ENCODE results near the gene SUN3. TPM values are rescaled to one million over a fixed set of nuclear protein-coding genes. Genes with fewer than 3 reads are reported as not detected.

Gene SUN3
- polyA plus RNA-seq, 1 of the 3 experiments (the other 2 are of a cell fraction), result 0.12 TPM

DNA sequence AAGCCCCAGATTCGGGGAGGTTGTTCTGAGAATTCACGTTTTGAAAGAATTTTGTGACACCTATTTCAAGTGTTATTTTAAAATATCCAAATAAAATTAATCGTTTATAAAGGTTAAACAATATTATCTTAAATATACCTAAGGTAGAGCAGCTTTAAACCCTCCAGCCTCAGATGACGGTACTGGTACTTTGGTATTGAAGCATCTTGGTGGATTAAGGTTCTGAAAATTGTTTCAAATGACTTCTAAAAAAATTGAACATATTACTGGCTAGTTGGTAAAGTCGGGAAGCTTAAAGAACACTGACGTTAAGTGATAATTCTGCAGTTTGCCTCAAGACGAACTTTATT lies 49.1 kb downstream of the SUN3 start (continued):
- TF ChIP-seq EZH2phosphoT487 (IDR thresholded peaks at IDR 0.05; ENCODE audit: borderline replicate concordance, low read depth), result no peak
- no peak for TF ChIP-seq TCF12 (IDR thresholded peaks at IDR 0.05)
- no peak for TF ChIP-seq RCOR1 (IDR thresholded peaks at IDR 0.05; ENCODE audit: low read length)
- TF ChIP-seq EP300 (IDR thresholded peaks at IDR 0.05; ENCODE audit: borderline replicate concordance in 1 of 2, low read depth in 1 of 2, low read length in 1 of 2), result no peak
- TF ChIP-seq YY1 (IDR thresholded peaks at IDR 0.05; ENCODE audit: low read depth), result no peak
- TF ChIP-seq FOSL2 (IDR thresholded peaks at IDR 0.05; ENCODE audit: borderline replicate concordance, low read depth), result no peak
- TF ChIP-seq, protein P1, sequence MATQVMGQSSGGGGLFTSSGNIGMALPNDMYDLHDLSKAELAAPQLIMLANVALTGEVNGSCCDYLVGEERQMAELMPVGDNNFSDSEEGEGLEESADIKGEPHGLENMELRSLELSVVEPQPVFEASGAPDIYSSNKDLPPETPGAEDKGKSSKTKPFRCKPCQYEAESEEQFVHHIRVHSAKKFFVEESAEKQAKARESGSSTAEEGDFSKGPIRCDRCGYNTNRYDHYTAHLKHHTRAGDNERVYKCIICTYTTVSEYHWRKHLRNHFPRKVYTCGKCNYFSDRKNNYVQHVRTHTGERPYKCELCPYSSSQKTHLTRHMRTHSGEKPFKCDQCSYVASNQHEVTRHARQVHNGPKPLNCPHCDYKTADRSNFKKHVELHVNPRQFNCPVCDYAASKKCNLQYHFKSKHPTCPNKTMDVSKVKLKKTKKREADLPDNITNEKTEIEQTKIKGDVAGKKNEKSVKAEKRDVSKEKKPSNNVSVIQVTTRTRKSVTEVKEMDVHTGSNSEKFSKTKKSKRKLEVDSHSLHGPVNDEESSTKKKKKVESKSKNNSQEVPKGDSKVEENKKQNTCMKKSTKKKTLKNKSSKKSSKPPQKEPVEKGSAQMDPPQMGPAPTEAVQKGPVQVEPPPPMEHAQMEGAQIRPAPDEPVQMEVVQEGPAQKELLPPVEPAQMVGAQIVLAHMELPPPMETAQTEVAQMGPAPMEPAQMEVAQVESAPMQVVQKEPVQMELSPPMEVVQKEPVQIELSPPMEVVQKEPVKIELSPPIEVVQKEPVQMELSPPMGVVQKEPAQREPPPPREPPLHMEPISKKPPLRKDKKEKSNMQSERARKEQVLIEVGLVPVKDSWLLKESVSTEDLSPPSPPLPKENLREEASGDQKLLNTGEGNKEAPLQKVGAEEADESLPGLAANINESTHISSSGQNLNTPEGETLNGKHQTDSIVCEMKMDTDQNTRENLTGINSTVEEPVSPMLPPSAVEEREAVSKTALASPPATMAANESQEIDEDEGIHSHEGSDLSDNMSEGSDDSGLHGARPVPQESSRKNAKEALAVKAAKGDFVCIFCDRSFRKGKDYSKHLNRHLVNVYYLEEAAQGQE (IDR thresholded peaks at IDR 0.05; ENCODE audit: low read depth, low read length), result no peak
- no peak for TF ChIP-seq RAD21 (IDR thresholded peaks at IDR 0.05; ENCODE audit: low read length)

DNA sequence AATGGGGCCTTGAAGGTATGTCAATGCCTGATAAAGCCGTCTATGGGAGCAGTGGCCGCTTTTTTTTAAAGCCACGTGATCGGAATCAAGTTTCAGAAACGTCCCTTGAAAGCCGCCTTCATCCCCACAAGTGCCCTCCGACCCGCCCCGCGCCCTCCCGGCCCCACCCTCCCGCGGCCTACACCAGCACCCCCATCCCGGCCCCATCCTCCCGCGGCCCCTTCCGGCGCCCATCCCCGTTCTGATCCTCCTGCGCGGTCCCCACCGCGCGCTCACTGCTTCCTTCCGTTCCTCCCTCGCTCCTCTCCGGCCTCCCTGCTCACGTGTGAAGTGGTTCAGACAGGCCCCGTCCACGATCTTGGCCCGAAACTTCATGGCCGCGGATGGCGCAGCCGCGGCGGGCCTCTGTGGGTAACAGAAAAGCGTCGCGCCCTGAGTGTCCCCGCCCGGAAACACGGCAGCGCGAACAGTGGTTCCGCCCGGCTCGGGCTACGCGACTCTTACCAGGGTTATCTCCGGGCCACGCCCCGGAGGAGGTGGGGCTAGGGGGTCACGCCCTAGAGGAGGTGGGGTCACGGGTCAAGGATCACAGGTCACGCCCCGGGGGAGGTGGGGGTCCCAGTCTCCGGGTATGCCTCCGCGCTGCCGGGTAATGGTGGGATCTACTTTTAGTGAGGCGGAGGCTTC lies 49.6 kb downstream of the SUN3 start, which contains the start of gene HUS1:
Gene HUS1 (minus strand): TSS at position 471 of the 687 bp plus-strand sequence. CDS start 96 bp downstream, at position 375.
- Histone ChIP-seq H3K9me2 (no peaks in the 10 kb centered on the region), H3K4me1 (ENCODE audit: control insufficient read depth in 1 of 2, insufficient read depth in 2 of 2, low read depth in 1 of 2, low read length in 1 of 2) (peaks cover 8% of the 10 kb centered on the region in 2 experiments; a peak in 3 of 4 replicates), H3K27me3 (ENCODE audit: insufficient read depth) (no peaks in the 10 kb centered on the region), H3K9me3 (no peaks in the 10 kb centered on the region), H3K36me3 (replicated peaks in 1 of 2; ENCODE audit: control insufficient read depth in 1 of 2, insufficient read depth in 2 of 2, low read length in 1 of 2) (peaks cover 37% of the 10 kb centered on the region in 2 experiments), H4K20me1 (ENCODE audit: insufficient read depth) (no peaks in the 10 kb centered on the region), H3K27ac (ENCODE audit: low read depth in 2 of 2, low read length in 1 of 2) (peak within 1 kb of the TSS; percentile 76 to 83), H2AFZ (ENCODE audit: low read depth) (peak within 1 kb of the TSS; percentile 95), H3K4me3 (ENCODE audit: low read depth in 2 of 2, low read length in 1 of 2) (peak within 1 kb of the TSS; percentile 75 to 87), H3K4me2 (peak within 1 kb of the TSS; percentile 90), H3K9ac (peak within 1 kb of the TSS; percentile 77), H3F3A (replicated peaks; ENCODE audit: insufficient read depth) (peaks cover 17% of the 10 kb centered on the region), H3K79me2 (ENCODE audit: insufficient read depth) (peaks cover 21% of the 10 kb centered on the region)
- 4% methylated on average over 60 of the region's 62 CpGs for WGBS (ENCODE audit: low lambda C conversion rate)
- peak; percentile 98 for DNase-seq
- POLR2A ChIA-PET, result interaction anchor here (1.5 kb wide), 1 partner anchor 25 kb away, joined by 3 read pairs; no protein-coding TSS in a partner anchor
- CTCF ChIA-PET, result interaction anchor here (1.1 to 3.3 kb wide), 3 partner anchors 10 to 34 kb away, joined by 6 to 22 read pairs (median 20); no protein-coding TSS in a partner anchor
- peak; percentile 33; the same call in 1 of the 2 replicates for TF ChIP-seq FOSL2 (IDR thresholded peaks at IDR 0.05; ENCODE audit: borderline replicate concordance, low read depth)
- TF ChIP-seq, protein P1 (IDR thresholded peaks at IDR 0.05; ENCODE audit: low read depth, low read length), result peak; percentile 59; the same call in 1 of the 2 replicates
- TF ChIP-seq RCOR1 (IDR thresholded peaks at IDR 0.05; ENCODE audit: low read length), result peak; percentile 74
- TF ChIP-seq TCF12 (IDR thresholded peaks at IDR 0.05), result peak; percentile 64; the same call in 1 of the 2 replicates
- peak; percentile 96 for TF ChIP-seq SIN3A (IDR thresholded peaks at IDR 0.05; ENCODE audit: borderline replicate concordance, low read depth, low read length)
- TF ChIP-seq NFIC (IDR thresholded peaks at IDR 0.05; ENCODE audit: borderline replicate concordance), result peak; percentile 52; the same call in 1 of the 2 replicates
- TF ChIP-seq, protein P2, sequence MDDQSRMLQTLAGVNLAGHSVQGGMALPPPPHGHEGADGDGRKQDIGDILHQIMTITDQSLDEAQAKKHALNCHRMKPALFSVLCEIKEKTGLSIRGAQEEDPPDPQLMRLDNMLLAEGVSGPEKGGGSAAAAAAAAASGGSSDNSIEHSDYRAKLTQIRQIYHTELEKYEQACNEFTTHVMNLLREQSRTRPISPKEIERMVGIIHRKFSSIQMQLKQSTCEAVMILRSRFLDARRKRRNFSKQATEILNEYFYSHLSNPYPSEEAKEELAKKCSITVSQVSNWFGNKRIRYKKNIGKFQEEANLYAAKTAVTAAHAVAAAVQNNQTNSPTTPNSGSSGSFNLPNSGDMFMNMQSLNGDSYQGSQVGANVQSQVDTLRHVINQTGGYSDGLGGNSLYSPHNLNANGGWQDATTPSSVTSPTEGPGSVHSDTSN (IDR thresholded peaks at IDR 0.05), result peak; percentile 51
- peak; percentile 94 for TF ChIP-seq POLR2AphosphoS5 (IDR thresholded peaks at IDR 0.05; ENCODE audit: low read depth, low read length)
- peak; percentile 37; the same call in 1 of the 2 replicates for TF ChIP-seq GATA2 (CRISPR knock-in tag; IDR thresholded peaks at IDR 0.05)
- TF ChIP-seq YY1 (IDR thresholded peaks at IDR 0.05; ENCODE audit: low read depth), result peak; percentile 88
- no peak for TF ChIP-seq RFX5 (IDR thresholded peaks at IDR 0.05; ENCODE audit: low read length)
- TF ChIP-seq, protein P3, sequence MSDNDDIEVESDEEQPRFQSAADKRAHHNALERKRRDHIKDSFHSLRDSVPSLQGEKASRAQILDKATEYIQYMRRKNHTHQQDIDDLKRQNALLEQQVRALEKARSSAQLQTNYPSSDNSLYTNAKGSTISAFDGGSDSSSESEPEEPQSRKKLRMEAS (IDR thresholded peaks at IDR 0.05; ENCODE audit: low read depth), result peak; percentile 86
- no peak for TF ChIP-seq FOXM1 (IDR thresholded peaks at IDR 0.05; ENCODE audit: low read depth)
- peak in 1 of 2 experiments; percentile 54; a peak in 1 of 4 replicates for TF ChIP-seq EP300 (IDR thresholded peaks at IDR 0.05; ENCODE audit: borderline replicate concordance in 1 of 2, low read depth in 1 of 2, low read length in 1 of 2)
- peak; percentile 35; the same call in 1 of the 2 replicates for TF ChIP-seq MEF2A (IDR thresholded peaks at IDR 0.05; ENCODE audit: borderline replicate concordance, low read depth)
- TF ChIP-seq, protein P4, sequence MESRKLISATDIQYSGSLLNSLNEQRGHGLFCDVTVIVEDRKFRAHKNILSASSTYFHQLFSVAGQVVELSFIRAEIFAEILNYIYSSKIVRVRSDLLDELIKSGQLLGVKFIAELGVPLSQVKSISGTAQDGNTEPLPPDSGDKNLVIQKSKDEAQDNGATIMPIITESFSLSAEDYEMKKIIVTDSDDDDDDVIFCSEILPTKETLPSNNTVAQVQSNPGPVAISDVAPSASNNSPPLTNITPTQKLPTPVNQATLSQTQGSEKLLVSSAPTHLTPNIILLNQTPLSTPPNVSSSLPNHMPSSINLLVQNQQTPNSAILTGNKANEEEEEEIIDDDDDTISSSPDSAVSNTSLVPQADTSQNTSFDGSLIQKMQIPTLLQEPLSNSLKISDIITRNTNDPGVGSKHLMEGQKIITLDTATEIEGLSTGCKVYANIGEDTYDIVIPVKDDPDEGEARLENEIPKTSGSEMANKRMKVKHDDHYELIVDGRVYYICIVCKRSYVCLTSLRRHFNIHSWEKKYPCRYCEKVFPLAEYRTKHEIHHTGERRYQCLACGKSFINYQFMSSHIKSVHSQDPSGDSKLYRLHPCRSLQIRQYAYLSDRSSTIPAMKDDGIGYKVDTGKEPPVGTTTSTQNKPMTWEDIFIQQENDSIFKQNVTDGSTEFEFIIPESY (IDR thresholded peaks at IDR 0.05; ENCODE audit: borderline replicate concordance, low read depth), result peak; percentile 59; the same call in 1 of the 2 replicates
